Stimulated activated CD4-positive, alpha-beta T cell treated with anti-CD3 and anti-CD28 coated beads, Interleukin-4, amount 100 ng/mL, for 24 hours (primary cell): Measurements from ENCODE around the gene GLMP.

ENCODE experiments used
- DNase-seq: peaks from one replicate; pipeline ENCODE4 v3.0.0-alpha.2; 2020

GLMP gene

GRCh38 chr1:156247460-156248322 lies 47.8 kb downstream of the GLMP start, which contains the start of gene PAQR6:
Gene PAQR6, minus strand, starts transcription at chr1:156248056. Its CDS starts 1,325 bp downstream, at chr1:156246731.
- no peak for DNase-seq

- no peak for DNase-seq
Observed at GRCh38 chr1:156246781-156247459, 48.6 kb downstream of the GLMP start.

- DNase-seq = no peak
Observed at GRCh38 chr1:156246241-156246780, 49.2 kb downstream of the GLMP start.

- DNase-seq = peak; percentile 39
Observed at GRCh38 chr1:156245451-156246232, 49.8 kb downstream of the GLMP start.

- DNase-seq = no peak
Observed at GRCh38 chr1:156244712-156245111, 50.8 kb downstream of the GLMP start.

- DNase-seq = no peak
Observed at GRCh38 chr1:156244126-156244525, 51.4 kb downstream of the GLMP start.

- no peak for DNase-seq
Observed at GRCh38 chr1:156242738-156243137, 52.7 kb downstream of the GLMP start.
